Measurements from ENCODE around the gene CAV1.

- no peak for TF ChIP-seq CTCF (IDR thresholded peaks at IDR 0.05)
- no peak for TF ChIP-seq ZFX (IDR thresholded peaks at IDR 0.05; ENCODE audit: borderline replicate concordance)
Observed at GRCh38 chr7:116524221-116524608, 621 bp upstream of the CAV1 start.
